Measurements from ENCODE around the gene PLCL1.

The PLCL1 gene

GRCh38 chr2:198055716-198056115, 251.3 kb downstream of the PLCL1 start:
- H3F3A ChIP-seq (ENCODE audit: insufficient read depth, low read length), result no peaks in the 10 kb centered on the region
- H3K4me2 ChIP-seq (ENCODE audit: low read length), result no peak overlapping the region
- H3K9ac ChIP-seq (ENCODE audit: low read length), result no peak overlapping the region
- no peak overlapping the region for H3K4me3 ChIP-seq (ENCODE audit: low read depth, low read length, poor library complexity, severe bottlenecking)
- no peaks in the 10 kb centered on the region; the same call in 1 of the 2 replicates for H4K20me1 ChIP-seq (ENCODE audit: insufficient read depth, low read length)
- no peaks in the 10 kb centered on the region for H3K27me3 ChIP-seq (ENCODE audit: insufficient read depth, low read length)
- no peaks in the 10 kb centered on the region for H3K79me2 ChIP-seq (ENCODE audit: insufficient read depth, low read length)
- H3K27ac ChIP-seq (ENCODE audit: low read depth, low read length, poor library complexity, severe bottlenecking), result no peak overlapping the region
- H3K4me1 ChIP-seq (ENCODE audit: insufficient read depth, low read length, severe bottlenecking), result no peaks in the 10 kb centered on the region
- no peaks in the 10 kb centered on the region for H3K9me3 ChIP-seq (ENCODE audit: low read length)
- no peak for TF ChIP-seq CTCF (IDR thresholded peaks at IDR 0.05; ENCODE audit: low read length)
- TF ChIP-seq EZH2 (IDR thresholded peaks at IDR 0.05; ENCODE audit: borderline replicate concordance, low read length), result no peak
- no peaks in the 10 kb centered on the region for H3K9me2 ChIP-seq (ENCODE audit: low read depth, low read length)
- no peaks in the 10 kb centered on the region for H3K36me3 ChIP-seq (ENCODE audit: insufficient read depth, low read length)
- H2AFZ ChIP-seq (ENCODE audit: low read length), result no peak overlapping the region

GRCh38 chr2:198056836-198057235, 252.4 kb downstream of the PLCL1 start:
- no peaks in the 10 kb centered on the region for H3K9me3 ChIP-seq (ENCODE audit: low read length)
- no peaks in the 10 kb centered on the region for H3K27me3 ChIP-seq (ENCODE audit: insufficient read depth, low read length)
- H4K20me1 ChIP-seq (ENCODE audit: insufficient read depth, low read length), result no peaks in the 10 kb centered on the region
- no peak for TF ChIP-seq EZH2 (IDR thresholded peaks at IDR 0.05; ENCODE audit: borderline replicate concordance, low read length)
- TF ChIP-seq CTCF (IDR thresholded peaks at IDR 0.05; ENCODE audit: low read length), result no peak
- no peaks in the 10 kb centered on the region for H3K4me1 ChIP-seq (ENCODE audit: insufficient read depth, low read length, severe bottlenecking)
- no peak overlapping the region for H2AFZ ChIP-seq (ENCODE audit: low read length)
- H3K4me2 ChIP-seq (ENCODE audit: low read length), result no peak overlapping the region
- no peak overlapping the region for H3K9ac ChIP-seq (ENCODE audit: low read length)
- no peaks in the 10 kb centered on the region for H3K9me2 ChIP-seq (ENCODE audit: low read depth, low read length)
- no peaks in the 10 kb centered on the region for H3K79me2 ChIP-seq (ENCODE audit: insufficient read depth, low read length)
- no peak overlapping the region for H3K27ac ChIP-seq (ENCODE audit: low read depth, low read length, poor library complexity, severe bottlenecking)
- H3K36me3 ChIP-seq (ENCODE audit: insufficient read depth, low read length), result no peaks in the 10 kb centered on the region
- H3F3A ChIP-seq (ENCODE audit: insufficient read depth, low read length), result no peaks in the 10 kb centered on the region
- no peak overlapping the region for H3K4me3 ChIP-seq (ENCODE audit: low read depth, low read length, poor library complexity, severe bottlenecking)

- Histone ChIP-seq H3K36me3 (ENCODE audit: insufficient read depth, low read length) (no peaks in the 10 kb centered on the region), H3K4me1 (ENCODE audit: insufficient read depth, low read length, severe bottlenecking) (no peaks in the 10 kb centered on the region), H3K4me3 (ENCODE audit: low read depth, low read length, poor library complexity, severe bottlenecking) (no peak overlapping the region), H3K9ac (ENCODE audit: low read length) (no peak overlapping the region), H3F3A (ENCODE audit: insufficient read depth, low read length) (no peaks in the 10 kb centered on the region), H3K4me2 (ENCODE audit: low read length) (no peak overlapping the region), H3K27me3 (ENCODE audit: insufficient read depth, low read length) (no peaks in the 10 kb centered on the region), H3K9me2 (ENCODE audit: low read depth, low read length) (no peaks in the 10 kb centered on the region), H3K27ac (ENCODE audit: low read depth, low read length, poor library complexity, severe bottlenecking) (no peak overlapping the region), H3K9me3 (ENCODE audit: low read length) (no peaks in the 10 kb centered on the region), H2AFZ (ENCODE audit: low read length) (no peak overlapping the region), H4K20me1 (ENCODE audit: insufficient read depth, low read length) (no peaks in the 10 kb centered on the region), H3K79me2 (ENCODE audit: insufficient read depth, low read length) (no peaks in the 10 kb centered on the region)
- no peak for TF ChIP-seq CTCF (IDR thresholded peaks at IDR 0.05; ENCODE audit: low read length)
- no peak for TF ChIP-seq EZH2 (IDR thresholded peaks at IDR 0.05; ENCODE audit: borderline replicate concordance, low read length)
Observed at GRCh38 chr2:198059800-198060199, 255.4 kb downstream of the PLCL1 start.
